Activated T-helper 2 cell treated with anti-CD3 and anti-CD28 coated beads, Interferon-gamma antibody, Interleukin-2, Interleukin-4, amounts not matched to agents 10 μg/mL and 5 μg/mL and 100 μg/mL, durations not matched to agents 14 hours and 24 hours and 36 hours (primary cell): Measurements from ENCODE around the gene EGFR. TPM values are rescaled to one million over a fixed set of nuclear protein-coding genes. Genes with fewer than 3 reads are reported as not detected.

Source experiments
- DNase-seq: peaks from one replicate; pipeline ENCODE4 v3.0.0; 2021; ENCODE audit warnings: low spot score
- H3K27ac Mint-ChIP-seq: one replicate; pipeline ENCODE4 v1.8.0; 2021; ENCODE audit warnings: mixed read lengths
- H3K27me3 Mint-ChIP-seq: one replicate; pipeline ENCODE4 v1.8.0; 2021; ENCODE audit warnings: low read depth, mixed read lengths
- H3K36me3 Mint-ChIP-seq: one replicate; pipeline ENCODE4 v1.8.0; 2021; ENCODE audit warnings: low read depth, mixed read lengths
- H3K4me1 Mint-ChIP-seq: one replicate; pipeline ENCODE4 v1.8.0; 2021; ENCODE audit warnings: low read depth, mixed read lengths
- H3K4me3 Mint-ChIP-seq: one replicate; pipeline ENCODE4 v1.8.0; 2021; ENCODE audit warnings: low read depth, mild to moderate bottlenecking, moderate library complexity, mixed read lengths
- H3K9me3 Mint-ChIP-seq: one replicate; pipeline ENCODE4 v1.8.0; 2021; ENCODE audit warnings: mixed read lengths
- intact Hi-C: fragments of 100-400 bp; cut with micrococcal nuclease; formaldehyde crosslinking; loops from one replicate; pipeline ENCODE4 v1.15.1; 2023
- total RNA-seq: library from RNA; stranded (reverse); gene quantifications from 2 replicates; pipeline ENCODE4 v1.2.3, GENCODE V29; 2022

Gene EGFR
- total RNA-seq, 1 donor from 2014 or later = not detected

DNA sequence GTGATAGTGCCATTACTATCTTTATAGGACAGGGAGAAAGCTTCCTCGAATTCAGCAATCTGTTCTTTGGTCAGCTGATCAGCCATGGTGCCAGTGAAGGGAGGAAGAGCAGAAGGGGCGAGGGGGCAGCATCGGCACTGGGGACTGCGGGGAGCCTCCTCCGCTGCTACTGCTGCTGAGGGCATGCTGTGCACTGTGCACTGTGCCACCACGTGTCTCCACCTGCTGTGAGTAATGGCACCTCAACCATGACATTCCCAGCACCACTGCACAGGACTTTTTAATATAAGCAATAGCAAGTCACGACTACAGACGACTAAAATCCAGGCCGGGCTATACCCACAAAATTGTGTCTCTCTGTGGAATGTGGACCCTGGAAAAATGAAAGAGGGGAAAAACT lies 241.4 kb downstream of the EGFR start:
- intact Hi-C loops = no loop called here

DNA sequence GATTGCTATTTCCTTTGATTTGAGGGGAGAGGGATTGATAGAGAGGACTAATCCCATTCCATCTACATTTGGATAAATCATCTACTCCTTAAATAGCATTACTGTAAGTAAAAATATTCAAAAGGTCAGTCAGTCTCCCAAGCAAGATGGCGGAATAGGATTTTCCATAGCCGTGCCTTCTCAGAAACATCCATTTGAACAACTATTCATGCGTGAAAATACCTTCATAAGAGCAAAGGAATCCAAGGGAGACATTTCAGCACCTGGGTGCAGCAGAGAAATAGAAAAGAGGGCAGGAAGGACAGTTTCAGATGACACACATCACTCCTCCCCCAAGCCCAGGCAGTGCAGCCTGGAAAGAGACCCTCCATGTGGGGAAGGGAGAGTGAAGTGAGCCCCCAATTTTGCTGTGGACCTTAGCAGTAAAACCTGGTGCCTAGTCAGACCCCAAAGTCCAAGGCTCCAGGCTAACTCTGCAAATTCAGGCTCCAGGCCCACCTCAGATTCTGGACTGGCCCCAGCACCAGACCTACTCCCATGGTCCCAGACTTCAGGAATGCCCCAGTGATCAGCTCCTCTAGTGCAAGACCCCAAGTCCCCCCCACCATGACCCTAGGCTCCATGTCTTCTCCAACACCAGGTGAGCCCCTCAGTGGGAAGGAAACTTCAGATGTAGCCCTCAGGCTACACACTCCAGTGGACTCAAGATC lies 242.0 kb downstream of the EGFR start:
- Mint-ChIP-seq H3K9me3 (no peaks in the 10 kb centered on the region), H3K4me1 (peaks cover under 1% of the 10 kb centered on the region), H3K27ac (no peak overlapping the region), H3K27me3 (peaks cover 30% of the 10 kb centered on the region), H3K36me3 (no peaks in the 10 kb centered on the region), H3K4me3 (no peak overlapping the region)
- DNase-seq = no peak
- intact Hi-C loops = no loop called here

More for the DNA sequence above, 241.4 kb downstream of the EGFR start:
- no peak for DNase-seq
- H3K4me1 Mint-ChIP-seq = peaks cover 5% of the 10 kb centered on the region
- H3K9me3 Mint-ChIP-seq = no peaks in the 10 kb centered on the region
- H3K36me3 Mint-ChIP-seq = no peaks in the 10 kb centered on the region
- H3K4me3 Mint-ChIP-seq = no peak overlapping the region
- H3K27ac Mint-ChIP-seq = no peak overlapping the region
- H3K27me3 Mint-ChIP-seq = peaks cover 32% of the 10 kb centered on the region
